ENCODE measurements around the gene TMEM156.
A peak's percentile ranks its signal among the peaks of the same experiment; 100 is the strongest.

TMEM156 gene

GRCh38 chr4:38985410-38986100, 46.7 kb downstream of the TMEM156 start:
- DNase-seq (ENCODE audit: low read depth) = no peak
- TF ChIP-seq CTCF (IDR thresholded peaks at IDR 0.05; ENCODE audit: low read length, missing control alignments) = no peak
- no peak overlapping the region for H3K4me3 ChIP-seq (replicated peaks; ENCODE audit: low read depth, low read length)

- H3K4me3 ChIP-seq (replicated peaks; ENCODE audit: low read depth, low read length) = no peak overlapping the region
- peak; percentile 44 for DNase-seq (ENCODE audit: low read depth)
- no peak for TF ChIP-seq CTCF (IDR thresholded peaks at IDR 0.05; ENCODE audit: low read length, missing control alignments)
These were observed 48.2 kb downstream of the TMEM156 start for GRCh38 chr4:38983787-38984598.

GRCh38 chr4:38983291-38983690, 48.9 kb downstream of the TMEM156 start:
- TF ChIP-seq CTCF (IDR thresholded peaks at IDR 0.05; ENCODE audit: low read length, missing control alignments) = no peak
- DNase-seq (ENCODE audit: low read depth) = no peak

GRCh38 chr4:38982361-38983095, 49.7 kb downstream of the TMEM156 start:
- no peak for TF ChIP-seq CTCF (IDR thresholded peaks at IDR 0.05; ENCODE audit: low read length, missing control alignments)
- DNase-seq (ENCODE audit: low read depth) = peak; percentile 30
- no peak overlapping the region for H3K4me3 ChIP-seq (replicated peaks; ENCODE audit: low read depth, low read length)

More at GRCh38 chr4:38983291-38983690, 48.9 kb downstream of the TMEM156 start:
- H3K4me3 ChIP-seq (replicated peaks; ENCODE audit: low read depth, low read length) = no peak overlapping the region

GRCh38 chr4:38980903-38981676, 51.1 kb downstream of the TMEM156 start:
- TF ChIP-seq CTCF (IDR thresholded peaks at IDR 0.05; ENCODE audit: low read length, missing control alignments) = no peak
- peak; percentile 91 for DNase-seq (ENCODE audit: low read depth)
- no peak overlapping the region for H3K4me3 ChIP-seq (replicated peaks; ENCODE audit: low read depth, low read length)

- TF ChIP-seq CTCF (IDR thresholded peaks at IDR 0.05; ENCODE audit: low read length, missing control alignments) = no peak
- H3K4me3 ChIP-seq (replicated peaks; ENCODE audit: low read depth, low read length) = no peak overlapping the region
- no peak for DNase-seq (ENCODE audit: low read depth)
These were observed 52.5 kb downstream of the TMEM156 start for GRCh38 chr4:38979511-38980230.
